ENCODE data around the gene APP.

Gene APP

GRCh38 chr21:26125433-26126167, 45.0 kb downstream of the APP start:
- DNase-seq = no peak

- no peak for DNase-seq
Observed at GRCh38 chr21:26124896-26125295, 45.7 kb downstream of the APP start.

GRCh38 chr21:26124421-26124833, 46.1 kb downstream of the APP start:
- no peak for DNase-seq

- no peak for DNase-seq
Observed at GRCh38 chr21:26123012-26123411, 47.6 kb downstream of the APP start.

GRCh38 chr21:26120828-26121227, 49.7 kb downstream of the APP start:
- no peak for DNase-seq

- DNase-seq = no peak
Observed at GRCh38 chr21:26119906-26120305, 50.7 kb downstream of the APP start.

GRCh38 chr21:26118938-26119540, 51.5 kb downstream of the APP start:
- DNase-seq = no peak

- DNase-seq = no peak
Observed at GRCh38 chr21:26117972-26118367, 52.6 kb downstream of the APP start.

- DNase-seq = no peak
Observed at GRCh38 chr21:26117324-26117971, 53.1 kb downstream of the APP start.

- DNase-seq = peak; percentile 55
Observed at GRCh38 chr21:26116456-26117011, 54.0 kb downstream of the APP start.

- DNase-seq = peak; percentile 47
Observed at GRCh38 chr21:26115899-26116298, 54.7 kb downstream of the APP start.

- DNase-seq = no peak
Observed at GRCh38 chr21:26115305-26115704, 55.3 kb downstream of the APP start.

- no peak for DNase-seq
Observed at GRCh38 chr21:26112975-26113374, 57.6 kb downstream of the APP start.

GRCh38 chr21:26112127-26112742, 58.3 kb downstream of the APP start:
- DNase-seq = no peak

GRCh38 chr21:26110715-26111114, 59.9 kb downstream of the APP start:
- no peak for DNase-seq

GRCh38 chr21:26107429-26107828, 63.1 kb downstream of the APP start:
- no peak for DNase-seq

GRCh38 chr21:26106562-26106961, 64.0 kb downstream of the APP start:
- DNase-seq = no peak

- DNase-seq = no peak
Observed at GRCh38 chr21:26105819-26106218, 64.8 kb downstream of the APP start.

GRCh38 chr21:26100573-26100972, 70.0 kb downstream of the APP start:
- no peak for DNase-seq

- no peak for DNase-seq
Observed at GRCh38 chr21:26099610-26100219, 70.9 kb downstream of the APP start.

- DNase-seq = no peak
Observed at GRCh38 chr21:26098772-26099397, 71.7 kb downstream of the APP start.

- DNase-seq = no peak
Observed at GRCh38 chr21:26097475-26097874, 73.1 kb downstream of the APP start.

Measured in EL (cell line).